Thoracic aorta (tissue), 2 donors: ENCODE data around the gene OSBPL10. TPM values are rescaled to one million over a fixed set of nuclear protein-coding genes. Genes with fewer than 3 reads are reported as not detected.

Source experiments
- ATAC-seq: fragments of 150-250 bp; one replicate; pipeline ENCODE4 v1.8.0; 2017; ENCODE audit warnings: low read depth; ENCODE audit not compliant: insufficient number of reproducible peaks, low FRiP score
- DNase-seq: peaks from one replicate; pipeline ENCODE4 v3.0.0-alpha.2; 2020; ENCODE audit warnings: low spot score
- H3K27ac ChIP-seq, 2 donors: fragments of 200-600 bp; sonication (generic); 1 replicate in 1 of 2; 2 replicates in 1 of 2; pipeline ENCODE4 v1.5.1; 2016; ENCODE audit warnings: mild to moderate bottlenecking in 2 of 2, moderate library complexity in 2 of 2
- H3K27me3 ChIP-seq: fragments of 200-600 bp; sonication (generic); replicated peaks from 2 replicates; pipeline ENCODE4 v1.6.0; 2016; ENCODE audit warnings: mild to moderate bottlenecking; ENCODE audit not compliant: insufficient read depth
- H3K36me3 ChIP-seq: fragments of 200-600 bp; sonication (generic); one replicate; pipeline ENCODE4 v1.5.1; 2016
- H3K4me1 ChIP-seq, 2 donors: fragments of 200-600 bp; sonication (generic); 1 replicate in 1 of 2; 2 replicates in 1 of 2; pipeline versions ENCODE4 v1.5.1 to v1.6.0; 2016; ENCODE audit warnings: low read depth in 2 of 2, mild to moderate bottlenecking in 1 of 2; ENCODE audit not compliant: control insufficient read depth in 1 of 2
- H3K4me3 ChIP-seq: fragments of 200-600 bp; sonication (generic); 2 replicates; pipeline ENCODE4 v1.5.1; 2016; ENCODE audit warnings: mild to moderate bottlenecking
- H3K9me3 ChIP-seq: fragments of 200-600 bp; sonication (generic); 2 replicates; pipeline ENCODE4 v1.5.1; 2016
- total RNA-seq, 2 donors: library from RNA; depleted of rRNA; stranded (reverse); fragments of >200 nt; gene quantifications; one replicate each; pipeline versions ENCODE4 v1.1.0 to v1.2.3, GENCODE V29; 2016
- TF ChIP-seq, protein P1 (sequence below): fragments of 200-600 bp; sonication (generic); IDR thresholded peaks from one replicate; pipeline ENCODE4 v1.5.1; 2019; ENCODE audit warnings: antibody characterized with exemption

Gene OSBPL10
- total RNA-seq, 2 donors from 2014 or later, result 108 to 153 TPM

DNA sequence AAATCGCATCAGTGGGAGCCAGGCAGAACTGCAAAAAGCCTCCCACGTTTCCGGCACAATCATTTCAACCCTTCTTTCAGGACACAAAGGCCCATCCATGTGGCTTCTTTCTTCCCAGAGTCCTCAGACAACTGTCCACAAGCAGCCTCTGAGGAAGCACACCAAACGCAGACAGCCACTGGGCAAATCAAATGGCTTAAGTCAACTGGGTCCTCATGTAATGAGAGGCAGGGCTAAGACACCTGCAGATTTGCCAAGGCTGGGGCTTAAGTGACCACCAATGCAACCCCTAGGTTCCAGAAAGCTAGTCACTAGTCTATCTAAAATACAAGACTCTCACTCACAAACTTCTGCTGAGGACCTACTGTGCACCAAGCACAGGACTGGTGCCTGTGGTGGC lies 8.0 kb downstream of the OSBPL10 start:
- TF ChIP-seq, protein P1, sequence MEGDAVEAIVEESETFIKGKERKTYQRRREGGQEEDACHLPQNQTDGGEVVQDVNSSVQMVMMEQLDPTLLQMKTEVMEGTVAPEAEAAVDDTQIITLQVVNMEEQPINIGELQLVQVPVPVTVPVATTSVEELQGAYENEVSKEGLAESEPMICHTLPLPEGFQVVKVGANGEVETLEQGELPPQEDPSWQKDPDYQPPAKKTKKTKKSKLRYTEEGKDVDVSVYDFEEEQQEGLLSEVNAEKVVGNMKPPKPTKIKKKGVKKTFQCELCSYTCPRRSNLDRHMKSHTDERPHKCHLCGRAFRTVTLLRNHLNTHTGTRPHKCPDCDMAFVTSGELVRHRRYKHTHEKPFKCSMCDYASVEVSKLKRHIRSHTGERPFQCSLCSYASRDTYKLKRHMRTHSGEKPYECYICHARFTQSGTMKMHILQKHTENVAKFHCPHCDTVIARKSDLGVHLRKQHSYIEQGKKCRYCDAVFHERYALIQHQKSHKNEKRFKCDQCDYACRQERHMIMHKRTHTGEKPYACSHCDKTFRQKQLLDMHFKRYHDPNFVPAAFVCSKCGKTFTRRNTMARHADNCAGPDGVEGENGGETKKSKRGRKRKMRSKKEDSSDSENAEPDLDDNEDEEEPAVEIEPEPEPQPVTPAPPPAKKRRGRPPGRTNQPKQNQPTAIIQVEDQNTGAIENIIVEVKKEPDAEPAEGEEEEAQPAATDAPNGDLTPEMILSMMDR, result no peak
- H3K27me3 ChIP-seq, result no peaks in the 10 kb centered on the region
- ATAC-seq, result no peak

DNA sequence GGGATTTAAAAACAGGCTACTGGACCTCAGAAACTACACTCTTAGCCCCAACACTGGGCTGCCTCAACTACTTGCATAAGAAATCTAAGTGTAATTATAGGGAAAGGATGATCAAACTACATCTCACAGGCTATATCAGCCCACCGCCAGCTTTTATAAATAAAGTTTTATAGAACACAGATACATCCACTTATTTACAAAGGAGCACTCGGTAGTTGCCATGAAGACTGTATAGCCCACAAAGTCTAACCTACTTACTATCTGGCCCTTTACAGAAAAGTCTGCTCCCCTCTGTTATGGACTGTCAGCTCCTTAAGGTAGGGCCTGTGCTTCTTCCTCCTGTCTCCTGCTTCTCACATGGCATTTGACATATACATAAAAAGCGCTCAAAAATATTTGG lies 9.5 kb downstream of the OSBPL10 start:
- Histone ChIP-seq H3K9me3 (no peaks in the 10 kb centered on the region), H3K4me3 (no peak overlapping the region), H3K27me3 (no peaks in the 10 kb centered on the region), H3K27ac (no peak overlapping the region), H3K36me3 (no peaks in the 10 kb centered on the region), H3K4me1 (peaks cover 16 to 35% of the 10 kb centered on the region in 2 donors)
- DNase-seq (no peak), ATAC-seq (no peak)
- TF ChIP-seq, protein P1, result no peak

More for the DNA sequence above, 8.0 kb downstream of the OSBPL10 start:
- Histone ChIP-seq H3K4me1 (peaks cover 8 to 20% of the 10 kb centered on the region in 2 donors), H3K36me3 (no peaks in the 10 kb centered on the region), H3K4me3 (no peak overlapping the region), H3K9me3 (no peaks in the 10 kb centered on the region), H3K27ac (no peak overlapping the region)
- DNase-seq, result no peak

DNA sequence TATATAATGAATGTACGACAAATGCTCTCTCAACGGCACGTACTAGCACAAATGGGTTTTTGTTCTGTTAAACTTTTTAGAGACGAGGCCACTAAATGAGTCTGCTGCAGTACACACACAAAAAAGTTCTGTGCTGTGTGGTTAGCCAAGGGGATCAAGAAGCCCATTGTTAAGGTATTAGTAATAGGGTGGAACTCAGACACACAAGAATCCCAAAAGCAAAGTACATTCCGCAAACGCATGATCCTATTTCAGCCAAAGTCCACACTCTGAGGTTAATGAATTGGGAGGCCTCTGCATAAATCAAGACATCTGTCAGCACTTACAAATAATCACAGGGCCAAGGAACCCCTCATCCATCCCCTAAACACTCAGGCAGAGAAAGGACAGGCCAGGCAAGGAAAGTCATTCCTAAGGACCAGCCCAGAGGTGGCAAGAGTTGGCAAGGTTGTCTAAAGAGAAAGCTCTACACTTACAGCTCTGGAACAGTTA lies 12.1 kb downstream of the OSBPL10 start:
- ATAC-seq (peak; percentile 97), DNase-seq (peak; percentile 18)
- H3K36me3 ChIP-seq, result no peaks in the 10 kb centered on the region
- peak overlapping the region; percentile 40 for H3K4me3 ChIP-seq
- peaks cover 18 to 36% of the 10 kb centered on the region in 2 donors for H3K4me1 ChIP-seq
- TF ChIP-seq, protein P1, result no peak
- H3K27ac ChIP-seq, result peak overlapping the region; percentile 84 to 92
- no peaks in the 10 kb centered on the region for H3K9me3 ChIP-seq
- no peaks in the 10 kb centered on the region for H3K27me3 ChIP-seq

DNA sequence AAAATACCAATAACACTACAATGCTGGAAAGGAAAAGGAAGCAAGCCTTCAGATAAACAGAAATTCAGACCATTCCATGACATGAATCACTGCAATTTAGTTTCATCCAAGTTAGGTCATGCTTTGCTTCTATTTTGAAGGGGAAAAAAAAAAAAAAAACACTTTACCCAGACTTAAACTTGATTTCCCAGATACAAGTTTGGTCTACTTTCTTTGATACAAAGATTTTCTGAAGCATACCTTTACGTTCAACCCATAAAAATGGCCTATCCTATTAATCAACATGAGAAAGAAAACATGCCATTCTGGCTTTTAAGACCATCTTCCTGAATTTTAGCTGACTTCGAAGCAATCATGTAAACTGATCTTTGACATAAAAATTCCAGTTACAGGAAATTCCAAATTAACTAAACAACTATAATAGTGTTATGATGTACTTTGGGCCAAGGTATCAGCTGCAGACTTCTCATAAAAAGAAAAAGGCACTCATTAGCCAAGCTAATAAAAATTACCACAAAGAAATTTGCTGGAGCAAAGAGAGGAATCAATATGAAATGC lies 12.6 kb downstream of the OSBPL10 start:
- Histone ChIP-seq H3K9me3 (no peaks in the 10 kb centered on the region), H3K4me1 (peaks cover 18 to 36% of the 10 kb centered on the region in 2 donors), H3K27ac (peak overlapping the region; percentile 84 to 92), H3K27me3 (no peaks in the 10 kb centered on the region), H3K4me3 (peak overlapping the region; percentile 40), H3K36me3 (no peaks in the 10 kb centered on the region)
- TF ChIP-seq, protein P1, result no peak
- ATAC-seq, result no peak
- no peak for DNase-seq

DNA sequence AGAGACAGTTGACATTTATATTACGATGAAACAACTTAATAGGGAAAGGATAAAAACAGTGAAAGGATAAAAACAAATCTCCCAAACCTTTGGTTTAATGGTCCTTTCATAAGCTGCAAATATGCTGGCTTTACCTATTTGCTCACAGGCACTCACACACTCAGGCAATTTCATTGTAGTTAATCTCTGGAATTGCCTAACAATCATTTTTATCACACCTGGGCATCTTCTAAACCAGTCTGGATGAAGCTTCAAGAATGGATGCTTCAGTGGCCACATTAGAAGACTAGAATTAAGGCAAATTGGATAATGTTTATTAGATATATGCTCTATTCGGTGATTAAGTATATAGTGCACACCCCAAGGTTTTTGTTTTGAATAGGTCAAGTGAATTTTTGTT lies 13.5 kb downstream of the OSBPL10 start:
- Histone ChIP-seq H3K36me3 (no peaks in the 10 kb centered on the region), H3K9me3 (no peaks in the 10 kb centered on the region), H3K27me3 (no peaks in the 10 kb centered on the region), H3K4me3 (no peak overlapping the region), H3K4me1 (peaks cover 18 to 36% of the 10 kb centered on the region in 2 donors), H3K27ac (peak overlapping the region; percentile 84 to 92)
- DNase-seq (no peak), ATAC-seq (no peak)
- TF ChIP-seq, protein P1, result no peak
